Articular chondrocyte of knee joint (primary cell): ENCODE results near the gene TMEM40. TPM values are rescaled to one million over a fixed set of nuclear protein-coding genes. Genes with fewer than 3 reads are reported as not detected.

Source experiments
- total RNA-seq: library from RNA; depleted of rRNA; stranded (reverse); fragments of >200 nt; gene quantifications from 2 replicates; pipeline ENCODE4 v1.2.3, GENCODE V29; 2012

The TMEM40 gene, protein sequence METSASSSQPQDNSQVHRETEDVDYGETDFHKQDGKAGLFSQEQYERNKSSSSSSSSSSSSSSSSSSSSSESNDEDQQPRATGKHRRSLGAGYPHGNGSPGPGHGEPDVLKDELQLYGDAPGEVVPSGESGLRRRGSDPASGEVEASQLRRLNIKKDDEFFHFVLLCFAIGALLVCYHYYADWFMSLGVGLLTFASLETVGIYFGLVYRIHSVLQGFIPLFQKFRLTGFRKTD
- total RNA-seq = not detected in 2 replicates

DNA sequence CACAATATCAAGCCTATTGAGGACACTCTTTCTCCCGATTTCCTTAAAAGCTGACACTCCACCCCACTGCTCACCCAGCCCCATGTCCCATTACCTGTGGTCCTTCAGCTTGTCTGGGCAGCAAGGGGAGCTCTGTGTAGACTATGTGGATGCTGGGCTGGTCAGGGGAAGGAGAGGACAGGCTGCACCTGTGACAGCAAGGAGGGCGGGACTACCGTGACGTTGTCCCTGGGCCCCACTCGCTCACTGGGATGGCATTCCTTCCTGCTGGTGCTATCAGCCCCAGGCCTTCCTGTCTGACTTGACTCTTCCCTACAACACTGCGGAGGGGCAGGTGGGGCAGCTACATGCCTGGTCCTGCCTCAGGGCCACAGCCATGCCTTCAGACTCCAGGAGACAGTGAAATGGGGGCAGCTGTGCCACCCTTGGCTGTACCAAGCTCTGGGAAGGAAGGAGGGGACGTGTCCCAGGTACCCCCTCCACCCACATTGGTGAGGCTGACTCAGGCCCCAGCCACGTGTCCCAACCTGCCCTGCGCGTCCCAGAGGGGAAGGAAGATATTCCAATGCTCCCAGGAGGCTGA is at the start of gene TMEM40:
Gene TMEM40, minus strand, starts transcription at position 163 of the 583 bp plus-strand sequence. CDS start 9,427 bp downstream, outside the sequence.

DNA sequence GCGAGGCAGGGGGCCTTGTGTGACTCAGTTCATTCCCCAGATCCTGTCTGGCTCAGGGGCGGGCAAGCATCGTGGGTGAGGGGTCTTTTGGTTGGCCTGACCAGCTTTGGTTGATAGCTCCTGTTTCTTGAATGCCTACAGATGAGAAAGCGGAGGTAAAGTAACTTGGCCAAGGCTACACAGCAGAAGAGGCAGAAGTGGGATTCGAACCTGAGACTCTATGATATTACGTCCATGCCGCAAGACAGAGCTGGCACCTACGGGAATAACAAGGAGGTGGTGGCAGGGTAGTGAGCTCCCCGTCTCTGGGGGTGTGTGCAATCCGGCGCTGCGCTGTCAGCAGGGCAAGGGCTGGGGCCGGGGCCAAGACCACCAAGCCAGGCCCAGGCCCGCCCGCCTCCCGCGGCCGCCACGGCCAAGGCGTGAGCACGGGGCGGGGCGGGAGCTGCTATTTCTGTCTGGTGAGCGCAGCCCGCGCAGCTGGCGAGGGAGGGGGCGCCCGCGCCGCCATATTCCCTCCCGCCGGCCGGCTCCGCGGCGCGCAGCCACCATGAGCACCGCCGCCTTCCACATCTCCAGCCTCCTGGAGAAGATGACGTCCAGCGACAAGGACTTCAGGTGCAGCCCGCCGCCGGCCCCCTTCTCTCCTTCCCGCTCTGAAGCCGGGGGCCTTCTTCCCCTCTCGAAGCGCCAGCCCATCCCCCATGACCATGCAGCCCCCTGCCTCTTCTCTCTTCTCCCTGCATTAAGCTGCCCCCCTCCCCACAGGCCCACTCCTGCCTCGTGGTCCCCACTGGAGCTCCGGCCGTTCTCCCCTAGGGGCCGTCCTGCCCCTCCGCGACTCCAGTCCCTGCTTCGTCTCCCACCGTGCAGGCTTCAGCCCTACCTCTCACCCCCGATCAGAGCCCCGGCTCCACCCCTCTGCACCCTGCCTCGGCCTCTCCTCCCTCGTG is 37.4 kb upstream of the TMEM40 start, which contains the start of gene CAND2:
Gene CAND2, plus strand, starts transcription at position 510 of the 953 bp plus-strand sequence. Its CDS starts 41 bp downstream, at position 551.

Other genes with a start within 250 kb of the TMEM40 start
- gene MKRN2OS, start 213.8 kb downstream of the TMEM40 start, total RNA-seq = not detected in 2 replicates
- gene MKRN2, start 202.2 kb downstream of the TMEM40 start, total RNA-seq = 40.2 and 44.4 TPM in 2 replicates
- 104 and 110 TPM in 2 replicates for gene RAF1, start 95.1 kb downstream of the TMEM40 start, total RNA-seq
- gene CAND2, start 37.4 kb upstream of the TMEM40 start, total RNA-seq = 6.7 and 6.9 TPM in 2 replicates
- gene RPL32, start 82.3 kb upstream of the TMEM40 start, total RNA-seq = 769 and 1,535 TPM in 2 replicates